Fibroblast of mammary gland (primary cell): ENCODE results near the gene NPHP4.

ENCODE experiments used
- DNase-seq: peaks from one replicate; pipeline ENCODE4 v3.0.0-alpha.2; 2010; ENCODE audit warnings: low read depth
- H3K4me3 ChIP-seq: 2 replicates; pipeline ENCODE4 v1.5.1; 2011; ENCODE audit warnings: low read depth, mild to moderate bottlenecking, low read length, moderate library complexity; ENCODE audit not compliant: control insufficient read depth
- CTCF ChIP-seq: conservative IDR thresholded peaks from 2 replicates; pipeline ENCODE4 v1.5.1; 2011; ENCODE audit warnings: low read depth, low read length, inconsistent platforms; ENCODE audit not compliant: control insufficient read depth, insufficient read depth

Gene NPHP4

DNA sequence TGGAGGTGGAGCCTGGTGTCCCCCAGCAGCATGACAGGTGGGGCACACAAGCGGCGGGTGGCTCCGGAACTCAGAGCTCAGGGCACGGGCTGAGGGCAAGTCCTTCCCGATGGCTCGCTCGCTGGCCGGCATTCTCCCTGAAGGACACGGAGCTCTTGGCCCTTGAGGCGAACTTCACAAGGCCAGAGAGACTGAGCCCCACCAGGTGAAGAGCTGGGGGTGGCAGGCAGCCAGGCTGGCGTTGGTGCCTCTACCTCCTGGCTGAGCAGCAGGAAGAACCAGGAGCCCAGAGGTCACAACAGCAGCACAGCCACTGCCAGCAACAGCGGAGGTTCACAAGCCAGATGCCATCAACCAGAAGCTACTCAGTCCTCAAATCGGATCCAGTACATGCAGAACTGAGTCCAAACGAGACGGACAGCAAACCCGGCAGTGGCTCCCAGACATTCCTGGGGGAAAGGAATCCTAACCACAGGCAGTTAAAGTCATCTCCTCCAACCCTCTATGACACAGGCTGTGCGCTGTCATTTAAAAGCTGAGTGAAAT, 54.1 kb downstream of the NPHP4 start:
- no peak for TF ChIP-seq CTCF
- peak; percentile 40 for DNase-seq
- no peak overlapping the region for H3K4me3 ChIP-seq

GRCh38 chr1:5937373-5937857, 54.8 kb downstream of the NPHP4 start:
- H3K4me3 ChIP-seq = no peak overlapping the region
- TF ChIP-seq CTCF = no peak
- DNase-seq = no peak

DNA sequence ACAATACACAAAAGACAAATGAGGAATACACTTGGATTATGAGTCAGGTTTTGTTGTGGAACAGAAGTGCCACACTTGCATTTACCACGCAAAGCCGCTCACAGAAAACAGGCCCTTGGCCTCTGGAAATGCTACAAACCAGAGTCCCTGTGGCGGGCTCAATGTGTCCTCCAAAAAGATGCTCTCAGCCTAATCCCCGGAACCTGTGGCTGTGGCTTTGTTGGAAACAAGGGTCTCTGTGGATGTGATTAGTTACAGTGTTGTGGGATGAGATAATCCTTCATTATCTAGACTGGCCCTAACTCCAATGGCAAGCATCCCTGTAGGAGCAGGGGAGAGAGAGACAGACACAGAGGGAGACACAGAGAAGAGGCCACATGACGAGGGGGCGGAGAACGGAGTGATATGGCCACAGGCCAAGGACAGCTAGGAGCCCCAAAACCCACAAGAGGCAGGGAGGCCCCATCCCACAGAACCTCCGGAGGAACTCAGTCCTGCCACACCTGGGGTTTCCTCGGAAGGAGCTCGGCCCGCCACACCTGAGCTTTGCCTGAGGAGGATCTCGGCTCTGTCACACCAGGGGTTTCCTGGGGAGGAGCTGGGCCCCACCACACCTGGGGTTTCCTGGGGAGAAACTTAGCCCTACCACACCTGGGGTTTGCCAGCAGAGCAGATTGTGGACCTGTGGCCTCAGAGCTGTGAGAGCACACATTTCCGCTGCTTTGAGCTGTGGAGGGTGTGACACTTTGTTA, 55.4 kb downstream of the NPHP4 start:
- H3K4me3 ChIP-seq = no peak overlapping the region
- TF ChIP-seq CTCF = no peak
- DNase-seq = no peak

GRCh38 chr1:5936126-5936525, 56.1 kb downstream of the NPHP4 start:
- H3K4me3 ChIP-seq = no peak overlapping the region
- no peak for DNase-seq

GRCh38 chr1:5935026-5935425, 57.2 kb downstream of the NPHP4 start:
- TF ChIP-seq CTCF = no peak
- no peak overlapping the region for H3K4me3 ChIP-seq
- DNase-seq = no peak

More at GRCh38 chr1:5936126-5936525, 56.1 kb downstream of the NPHP4 start:
- TF ChIP-seq CTCF = no peak

DNA sequence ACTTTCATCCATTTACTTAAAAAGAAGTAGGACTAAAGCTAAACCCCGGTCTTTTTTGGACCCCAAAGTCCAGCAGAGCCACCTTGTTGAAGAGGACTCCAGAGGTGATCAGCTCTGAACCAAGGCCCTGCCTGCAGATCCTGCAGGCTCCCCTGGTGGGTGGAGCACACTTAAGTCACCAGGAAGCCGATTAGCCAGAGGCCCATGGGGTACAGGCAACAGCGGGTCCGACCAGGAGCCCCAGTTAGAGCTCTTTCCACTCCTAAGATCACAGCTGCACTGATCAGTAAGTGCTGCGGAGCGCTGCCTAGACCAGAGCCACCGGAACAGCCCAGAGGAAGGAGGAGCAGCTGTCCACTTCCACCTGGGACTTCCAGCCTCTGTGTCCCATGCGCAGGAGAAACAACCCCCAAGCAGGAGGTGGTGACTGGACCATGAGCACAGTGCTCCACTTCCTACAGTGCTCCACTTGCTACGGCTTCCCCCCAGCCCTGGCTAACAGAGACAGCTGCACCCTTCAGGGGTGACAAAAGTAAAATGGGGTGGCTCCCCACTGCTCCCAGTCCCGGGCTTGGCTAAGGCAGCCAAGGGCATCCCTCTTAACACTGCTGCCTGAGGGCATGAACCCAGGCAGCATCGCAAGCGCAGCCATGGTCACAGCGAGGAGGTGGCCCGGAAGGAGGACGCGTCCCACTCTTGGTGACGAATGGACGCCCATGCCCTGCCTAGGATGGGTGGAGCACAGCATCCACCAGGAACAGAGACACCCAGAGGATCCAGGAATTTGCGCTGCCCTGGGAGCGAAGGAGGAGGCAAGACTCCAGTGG, 58.0 kb downstream of the NPHP4 start:
- TF ChIP-seq CTCF = no peak
- no peak for DNase-seq
- H3K4me3 ChIP-seq = no peak overlapping the region
